HG02571 (cell line): ENCODE measurements around the gene LRBA.
A peak's percentile ranks its signal among the peaks of the same experiment; 100 is the strongest.

ENCODE experiments used
- ATAC-seq: cut with Tn5 transposase; IDR thresholded peaks from one replicate; pipeline ENCODE4 v1.9.1; 2021; ENCODE audit warnings: mild to moderate bottlenecking, moderate library complexity; ENCODE audit not compliant: unreplicated experiment

Gene LRBA

GRCh38 chr4:150384249-150384648, 630.8 kb downstream of the LRBA start:
- ATAC-seq = no peak

DNA sequence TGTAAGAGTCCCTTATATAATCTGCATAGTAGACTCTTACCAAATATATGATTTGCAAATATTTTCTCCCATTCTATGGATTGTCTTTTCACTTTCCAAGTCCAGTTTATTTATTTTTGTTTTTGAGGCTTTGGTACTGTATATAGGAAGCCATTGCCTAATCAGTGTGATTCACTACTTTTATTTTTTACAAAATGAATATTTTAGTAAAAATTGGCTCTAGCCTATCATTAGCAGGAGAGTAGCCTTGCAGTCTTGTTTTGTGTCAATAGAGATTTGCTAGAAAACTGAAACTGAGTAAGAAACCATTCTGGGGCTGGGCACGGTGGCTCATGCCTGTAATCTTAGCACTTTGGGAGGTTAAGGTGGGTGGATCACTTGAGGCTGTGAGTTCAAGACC, 633.1 kb downstream of the LRBA start:
- ATAC-seq = no peak

DNA sequence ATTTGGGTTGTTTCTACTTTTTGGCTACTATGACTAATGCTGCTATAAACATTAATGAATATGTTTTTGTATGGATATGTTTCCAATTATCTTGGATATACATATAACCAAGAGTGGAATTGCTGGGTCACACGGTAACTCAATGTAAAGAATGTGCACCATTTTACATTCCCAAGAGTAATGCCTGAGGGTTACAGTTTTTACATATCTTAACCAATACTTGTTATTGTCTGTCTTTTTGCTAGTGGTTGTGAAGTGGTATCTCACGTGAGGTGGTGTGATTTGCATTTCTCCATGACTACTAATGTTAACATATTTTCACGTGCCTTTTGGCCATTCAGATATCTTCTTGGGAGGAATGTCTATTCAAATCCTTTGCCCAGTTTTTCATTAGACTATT, 633.5 kb downstream of the LRBA start:
- no peak for ATAC-seq

DNA sequence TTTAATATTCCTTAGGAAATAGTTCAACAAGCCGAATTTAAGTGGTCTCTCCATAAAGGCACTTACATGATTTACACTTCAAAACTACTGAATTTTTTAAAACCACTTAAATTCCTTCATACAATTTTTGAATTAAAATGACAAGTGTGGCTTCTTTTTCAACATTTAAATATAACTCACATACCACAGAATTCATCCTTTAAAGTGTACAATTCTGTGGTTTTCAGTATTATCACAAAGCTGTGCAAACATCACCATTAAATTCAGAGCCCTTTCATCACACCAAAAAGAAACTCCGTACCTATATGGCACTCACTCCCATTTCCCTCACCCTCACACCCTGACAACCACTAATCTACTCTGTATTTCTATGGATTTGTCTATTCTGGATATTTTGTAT, 634.0 kb downstream of the LRBA start:
- no peak for ATAC-seq

- ATAC-seq = no peak
Measured at GRCh38 chr4:150379454-150379853, 635.6 kb downstream of the LRBA start.

- no peak for ATAC-seq
Measured at GRCh38 chr4:150375025-150375424, 640.1 kb downstream of the LRBA start.

DNA sequence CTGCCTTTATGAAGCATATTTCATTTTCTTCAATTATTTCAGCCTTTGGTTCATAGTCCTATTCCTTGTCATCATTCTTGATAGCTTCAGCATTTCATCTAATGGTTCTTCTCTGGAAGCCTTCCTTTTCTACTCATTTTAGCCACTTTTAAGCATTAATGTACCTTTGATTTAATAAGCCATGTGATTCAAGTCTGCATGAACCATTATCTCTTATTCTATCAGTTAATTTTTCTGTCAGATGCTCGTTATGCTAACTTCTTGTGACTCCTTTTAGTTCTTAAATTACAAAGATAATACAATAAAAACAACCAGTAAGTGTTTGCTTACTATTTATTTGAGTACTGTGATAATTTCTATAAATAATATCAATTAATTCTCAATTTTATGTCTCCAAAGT, 643.2 kb downstream of the LRBA start:
- ATAC-seq = no peak

DNA sequence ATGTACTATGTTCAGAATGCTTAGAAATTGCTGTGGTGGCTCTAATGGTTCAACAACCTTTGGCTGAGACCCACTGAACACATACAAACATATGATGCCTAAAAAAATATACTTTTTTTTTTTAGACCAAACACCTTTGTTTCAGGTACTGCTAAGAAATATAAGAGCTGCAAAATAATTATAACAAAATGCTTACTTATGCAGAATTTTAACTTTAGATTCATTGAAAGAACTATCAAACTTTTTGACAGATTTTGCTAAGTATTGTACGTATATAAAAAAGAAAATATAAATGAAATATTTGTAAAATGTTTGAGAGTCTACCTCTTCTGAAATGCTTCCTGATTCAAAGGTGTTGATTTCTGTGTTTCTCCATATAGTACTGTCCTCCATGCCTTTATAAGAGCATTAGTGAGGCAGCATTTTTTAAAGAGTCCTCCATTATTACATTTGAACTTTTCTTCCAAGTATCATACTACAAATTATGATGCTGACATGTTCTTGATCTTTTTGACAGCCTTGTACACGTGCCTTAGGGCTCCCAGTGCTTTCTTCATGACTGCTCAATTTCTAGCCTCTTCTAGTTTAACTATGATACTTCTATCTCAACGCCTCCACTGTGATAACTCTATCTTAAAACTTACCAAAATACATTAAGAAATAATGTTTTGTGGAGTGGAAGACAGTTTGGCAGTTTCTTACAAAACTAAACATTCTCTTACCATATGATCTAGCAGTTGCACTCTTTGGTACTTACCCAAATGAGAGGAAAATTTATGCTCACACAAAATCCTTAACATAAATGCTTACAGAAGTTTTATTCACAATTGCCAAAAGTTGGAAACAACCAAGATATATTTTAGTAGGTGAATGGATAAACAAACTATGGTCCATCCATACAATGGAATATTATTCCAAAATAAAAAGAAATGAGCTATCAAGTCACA, 645.4 kb downstream of the LRBA start:
- no peak for ATAC-seq

DNA sequence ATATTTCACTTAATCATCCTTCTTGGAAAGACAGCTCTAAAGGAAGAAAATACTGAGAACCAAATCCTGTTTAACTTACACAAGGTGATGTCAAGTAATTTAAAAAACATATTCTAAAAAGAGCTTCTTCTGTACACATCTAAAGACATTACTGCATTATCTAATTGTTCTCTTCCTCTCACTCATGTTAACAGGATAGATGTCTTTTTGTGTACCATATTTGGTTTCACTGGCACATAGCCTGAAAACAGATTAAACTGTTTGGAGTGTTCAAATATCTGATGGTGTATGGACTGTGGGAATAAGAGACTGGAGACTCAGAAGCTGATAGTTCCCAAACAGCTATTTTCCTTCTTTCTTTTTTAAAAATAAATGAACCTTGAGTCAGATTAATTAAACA, 646.4 kb downstream of the LRBA start:
- ATAC-seq = no peak

DNA sequence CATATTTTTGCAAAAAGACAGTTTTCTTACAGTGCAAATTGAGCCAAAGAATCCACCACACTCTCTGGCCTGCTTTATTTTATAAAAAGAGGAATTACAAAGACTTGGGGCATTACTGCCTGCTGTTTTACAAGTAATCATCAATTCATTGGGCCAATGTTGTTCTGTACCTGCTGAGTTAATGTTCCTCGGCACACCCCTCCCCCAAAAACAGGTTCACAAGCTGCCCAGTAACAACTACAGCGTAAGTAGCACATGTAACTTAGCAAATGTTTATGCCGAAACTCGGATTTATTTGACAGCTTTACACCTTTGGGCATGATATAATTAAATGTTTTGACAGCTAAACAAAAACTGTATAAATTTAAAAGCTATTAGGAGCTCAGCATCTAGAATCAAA, 647.8 kb downstream of the LRBA start:
- ATAC-seq = no peak

- ATAC-seq = peak; percentile 68
Measured at GRCh38 chr4:150366487-150366999, 648.5 kb downstream of the LRBA start.

DNA sequence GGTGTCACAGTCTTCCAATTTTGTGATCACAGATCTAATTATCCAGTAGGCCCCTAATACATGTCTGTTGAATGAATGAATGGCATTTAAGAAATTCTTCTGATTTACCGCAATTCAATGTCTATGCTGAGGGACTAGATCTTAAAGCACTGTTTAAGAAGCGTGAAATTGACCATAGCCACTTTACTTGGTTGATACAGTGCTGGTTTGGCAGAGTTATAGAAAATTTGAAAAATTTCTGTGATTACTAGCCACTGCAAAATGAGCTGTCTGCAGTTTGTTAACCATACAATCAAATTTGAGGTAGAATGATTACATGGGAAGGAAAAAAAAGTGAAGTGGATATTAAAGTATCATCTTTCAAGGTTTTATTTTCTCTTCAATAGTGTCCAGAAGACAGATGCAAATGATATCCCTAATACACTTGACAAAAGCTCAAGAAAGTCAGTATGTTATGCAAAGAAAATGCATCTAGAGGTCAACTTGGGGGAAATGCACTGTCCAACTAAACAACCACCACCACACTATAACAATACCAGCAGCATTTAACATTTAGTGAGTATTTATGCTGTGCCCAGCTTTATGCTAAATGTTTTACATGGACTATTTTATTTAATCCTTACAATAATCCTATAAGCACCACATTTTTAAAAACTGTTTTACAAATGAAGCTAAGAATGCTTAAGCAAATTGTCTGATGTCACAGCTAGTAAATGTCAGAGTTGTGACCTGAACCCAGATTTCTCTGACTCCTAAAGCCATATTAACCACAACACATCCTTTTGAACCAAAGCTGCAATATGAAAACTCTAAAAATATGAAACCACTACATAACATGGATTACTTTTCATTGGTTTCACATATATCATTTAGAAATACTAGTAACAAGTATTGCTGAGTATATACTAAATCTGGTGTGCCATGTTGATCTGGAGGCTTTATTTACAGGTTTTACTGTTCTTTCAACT, 651.1 kb downstream of the LRBA start:
- no peak for ATAC-seq

DNA sequence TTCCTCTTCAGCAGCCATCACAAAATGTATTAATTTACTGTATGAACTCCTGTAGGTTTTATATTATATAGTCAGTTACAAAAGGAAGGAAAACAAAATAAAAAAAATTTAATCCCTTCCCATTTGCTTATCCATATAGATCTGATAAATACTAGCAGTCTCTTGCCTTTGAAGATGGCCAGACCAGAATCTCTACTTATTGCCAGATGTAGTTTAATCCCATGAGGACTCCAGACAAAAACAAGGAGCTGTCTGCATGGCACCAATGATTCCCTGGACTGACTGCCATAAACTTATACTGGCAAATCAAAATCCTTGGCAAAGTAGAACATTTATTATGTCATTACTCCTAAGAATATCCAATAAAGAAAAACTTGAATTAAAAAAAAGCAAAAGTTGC, 656.4 kb downstream of the LRBA start:
- no peak for ATAC-seq

GRCh38 chr4:150357829-150358228, 657.3 kb downstream of the LRBA start:
- ATAC-seq = no peak

DNA sequence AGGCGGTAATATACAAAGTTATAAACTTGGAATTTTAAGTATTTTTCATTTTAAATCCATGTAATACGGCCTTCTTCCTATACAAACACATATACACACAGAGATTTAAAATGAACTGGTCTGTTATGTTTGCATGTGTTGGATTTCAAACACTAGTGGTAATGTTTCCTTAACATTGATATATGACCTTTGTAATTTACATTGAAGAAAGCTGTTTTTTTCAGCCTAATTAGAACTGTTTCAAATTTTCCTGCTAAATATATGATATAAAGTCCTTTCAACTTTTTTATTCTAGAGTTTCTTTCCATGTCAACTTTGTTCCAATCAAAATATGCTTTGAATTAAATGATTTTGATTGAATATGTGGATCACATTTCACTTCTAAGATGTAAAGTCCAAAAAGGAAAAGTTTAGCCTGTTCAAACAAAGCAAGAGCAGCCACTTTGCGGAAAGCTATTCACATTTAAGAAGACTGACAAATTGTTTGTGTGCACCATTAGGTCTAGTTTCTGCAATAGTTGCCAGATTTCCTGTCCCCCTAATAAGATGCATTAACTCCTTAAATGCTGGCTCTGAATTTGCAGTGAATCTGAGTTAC, 659.1 kb downstream of the LRBA start:
- no peak for ATAC-seq

DNA sequence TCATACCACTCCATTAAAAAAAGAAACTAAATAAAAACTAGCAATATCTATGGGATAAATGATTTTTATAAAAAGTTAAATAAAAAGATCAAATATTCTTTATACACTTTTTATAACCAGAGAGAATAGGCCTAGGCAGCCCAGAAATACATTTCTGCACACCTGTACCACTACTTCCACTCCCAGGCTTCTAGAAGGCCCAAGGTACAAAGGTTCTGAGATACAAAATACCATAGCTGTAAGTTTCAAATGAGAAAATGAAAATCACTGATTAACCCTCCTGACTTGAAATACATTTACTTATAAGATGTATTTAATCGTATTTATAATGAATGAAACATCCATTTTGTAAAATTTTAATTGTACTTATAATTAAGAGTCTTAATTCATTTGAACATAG, 659.7 kb downstream of the LRBA start:
- no peak for ATAC-seq

- no peak for ATAC-seq
Measured at GRCh38 chr4:150354214-150354796, 660.8 kb downstream of the LRBA start.

- ATAC-seq = no peak
Measured at GRCh38 chr4:150348079-150348478, 667.0 kb downstream of the LRBA start.

GRCh38 chr4:150345207-150345744, 669.8 kb downstream of the LRBA start:
- ATAC-seq = no peak

DNA sequence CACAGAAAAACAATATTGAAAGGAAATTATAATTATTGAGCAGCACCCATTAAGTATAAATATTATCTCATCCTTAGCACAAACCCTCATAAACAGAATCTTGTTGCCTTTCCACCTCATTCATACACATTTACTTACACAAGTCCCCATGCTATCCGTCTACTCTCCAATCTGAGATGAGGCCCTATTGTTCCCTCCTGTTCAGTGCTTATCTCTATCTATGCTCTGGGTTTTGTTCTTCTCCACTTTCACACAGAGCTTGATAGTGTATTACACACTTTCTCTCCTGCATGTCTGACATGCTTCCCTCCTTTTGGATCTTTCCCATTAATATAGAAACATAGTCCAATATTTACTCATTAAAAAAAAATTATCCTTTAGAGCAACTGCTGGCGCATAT, 671.3 kb downstream of the LRBA start:
- no peak for ATAC-seq
